HG03066 (cell line): ENCODE data around the gene LIN28B.
"Not testable (repeated sequence)": the region's sequence is repeated elsewhere in the genome, so short reads cannot be mapped to it uniquely, and the experiment has no call there.

Experiments
- ATAC-seq: cut with Tn5 transposase; IDR thresholded peaks from one replicate; pipeline ENCODE4 v1.9.1; 2021; ENCODE audit warnings: low read depth; ENCODE audit not compliant: unreplicated experiment

The LIN28B gene, protein sequence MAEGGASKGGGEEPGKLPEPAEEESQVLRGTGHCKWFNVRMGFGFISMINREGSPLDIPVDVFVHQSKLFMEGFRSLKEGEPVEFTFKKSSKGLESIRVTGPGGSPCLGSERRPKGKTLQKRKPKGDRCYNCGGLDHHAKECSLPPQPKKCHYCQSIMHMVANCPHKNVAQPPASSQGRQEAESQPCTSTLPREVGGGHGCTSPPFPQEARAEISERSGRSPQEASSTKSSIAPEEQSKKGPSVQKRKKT

GRCh38 chr6:104956731-104957294 is at the start of gene LIN28B:
Gene LIN28B, plus strand, starts transcription at chr6:104957107. Its CDS starts 144 bp downstream, at chr6:104957251.
- ATAC-seq: no peak

- ATAC-seq: no peak
These were observed 48.6 kb upstream of the LIN28B start for GRCh38 chr6:104908031-104908887.

DNA sequence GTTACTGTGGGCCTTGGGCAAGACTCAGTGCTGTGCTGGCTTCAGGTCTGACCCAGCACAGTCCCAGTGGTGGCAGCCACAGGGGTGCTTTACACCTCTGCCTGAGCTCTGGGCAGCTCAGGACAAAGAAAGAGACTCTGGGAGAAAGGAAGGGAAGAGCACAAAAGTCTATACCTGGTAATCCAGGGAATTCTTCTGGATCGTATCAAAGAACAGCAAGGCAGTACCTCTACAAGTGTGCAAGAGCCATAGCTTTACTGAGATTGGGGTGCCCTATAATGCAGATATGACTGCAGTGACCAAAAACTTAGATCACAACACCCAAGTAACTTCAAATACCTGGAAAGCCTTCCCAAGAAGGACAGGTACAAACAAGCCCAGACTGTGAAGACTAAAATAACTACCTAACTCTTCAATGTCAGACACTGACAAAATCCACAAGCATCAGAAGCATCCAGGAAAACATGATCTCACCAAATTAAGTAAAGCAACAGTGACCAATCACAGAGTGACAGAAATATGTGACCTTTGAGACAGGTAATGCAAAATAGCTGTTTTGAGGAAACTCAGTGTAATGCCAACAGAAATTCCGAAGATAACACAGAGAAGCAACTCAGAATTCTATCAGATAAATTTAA is 47.9 kb upstream of the LIN28B start:
- no peak for ATAC-seq

DNA sequence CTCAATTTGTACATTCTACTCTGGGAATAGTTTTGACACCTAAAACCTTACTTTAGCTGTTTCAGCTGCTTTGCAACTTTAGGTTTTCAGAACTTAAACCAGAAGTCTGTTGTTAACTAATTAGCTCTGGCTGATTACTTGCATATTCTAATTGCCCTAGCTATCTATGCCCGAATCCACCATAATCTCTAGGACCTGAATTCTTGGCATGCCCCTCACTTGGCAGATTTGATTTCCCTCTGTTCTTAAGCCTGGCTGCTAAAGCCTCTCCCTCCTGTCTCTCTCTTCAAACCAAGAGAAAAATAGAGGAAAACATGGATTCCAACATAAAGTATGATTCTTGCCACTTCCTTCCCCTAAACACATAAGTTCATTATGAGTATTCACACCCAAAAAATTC is 35.0 kb upstream of the LIN28B start:
- no peak for ATAC-seq

GRCh38 chr6:104928141-104928540 is 28.8 kb upstream of the LIN28B start:
- ATAC-seq: no peak

DNA sequence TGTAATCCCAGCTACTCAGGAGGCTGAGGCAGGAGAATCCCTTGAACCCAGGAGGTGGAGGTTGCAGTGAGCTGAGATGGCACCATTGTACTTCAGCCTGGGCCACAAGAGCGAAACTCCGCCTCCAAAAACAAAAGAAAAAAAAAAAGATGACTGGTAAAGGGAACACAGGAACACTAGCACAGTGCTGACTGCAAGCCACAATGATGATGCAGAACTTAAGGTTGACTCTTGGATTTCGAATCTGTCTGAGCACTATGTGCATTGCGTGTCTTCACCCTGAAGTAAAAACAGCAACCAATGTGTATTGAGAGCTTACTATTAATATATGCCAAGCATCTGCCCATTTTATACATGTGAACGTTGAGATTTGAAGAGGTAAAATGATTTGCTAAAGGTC is 27.6 kb upstream of the LIN28B start:
- no peak for ATAC-seq

GRCh38 chr6:104930939-104931338 is 26.0 kb upstream of the LIN28B start:
- no peak for ATAC-seq

DNA sequence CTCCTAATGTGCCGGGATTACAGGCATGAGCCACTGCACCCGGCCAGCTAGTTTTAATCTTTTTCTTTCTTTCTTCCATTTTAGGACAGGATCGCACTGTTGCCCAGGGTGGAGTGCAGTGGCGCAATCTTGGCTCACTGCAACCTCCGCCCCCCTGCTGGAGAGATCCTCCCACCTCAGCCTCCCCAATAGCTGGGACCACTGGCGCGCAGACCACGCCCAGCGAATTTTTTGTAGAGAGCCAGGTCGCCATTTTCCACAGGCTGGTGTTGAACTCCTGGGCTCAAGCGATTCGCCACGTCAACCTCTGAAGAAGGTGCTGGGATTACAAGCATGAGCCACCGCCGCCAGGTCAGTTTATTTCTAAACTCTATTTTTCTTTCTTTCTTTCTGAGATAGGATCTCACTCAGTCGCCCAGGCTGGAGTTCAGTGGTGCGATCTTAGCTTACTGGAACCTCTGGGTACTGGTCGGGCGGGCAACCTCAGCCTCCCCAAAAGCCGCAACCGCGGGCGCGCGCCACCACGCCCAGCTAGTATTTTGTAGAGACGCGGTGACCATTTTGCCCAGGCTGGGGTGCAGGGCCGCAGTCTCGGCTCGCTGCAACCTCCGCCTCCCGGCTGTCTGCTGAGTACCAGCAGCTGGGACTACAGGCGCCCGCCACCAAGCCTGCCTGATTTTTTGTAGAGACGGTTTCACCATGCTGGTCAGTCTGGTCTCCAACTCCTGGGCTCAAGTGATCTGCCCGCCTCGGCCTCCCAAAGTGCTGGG is 20.0 kb upstream of the LIN28B start:
- ATAC-seq: no peak

DNA sequence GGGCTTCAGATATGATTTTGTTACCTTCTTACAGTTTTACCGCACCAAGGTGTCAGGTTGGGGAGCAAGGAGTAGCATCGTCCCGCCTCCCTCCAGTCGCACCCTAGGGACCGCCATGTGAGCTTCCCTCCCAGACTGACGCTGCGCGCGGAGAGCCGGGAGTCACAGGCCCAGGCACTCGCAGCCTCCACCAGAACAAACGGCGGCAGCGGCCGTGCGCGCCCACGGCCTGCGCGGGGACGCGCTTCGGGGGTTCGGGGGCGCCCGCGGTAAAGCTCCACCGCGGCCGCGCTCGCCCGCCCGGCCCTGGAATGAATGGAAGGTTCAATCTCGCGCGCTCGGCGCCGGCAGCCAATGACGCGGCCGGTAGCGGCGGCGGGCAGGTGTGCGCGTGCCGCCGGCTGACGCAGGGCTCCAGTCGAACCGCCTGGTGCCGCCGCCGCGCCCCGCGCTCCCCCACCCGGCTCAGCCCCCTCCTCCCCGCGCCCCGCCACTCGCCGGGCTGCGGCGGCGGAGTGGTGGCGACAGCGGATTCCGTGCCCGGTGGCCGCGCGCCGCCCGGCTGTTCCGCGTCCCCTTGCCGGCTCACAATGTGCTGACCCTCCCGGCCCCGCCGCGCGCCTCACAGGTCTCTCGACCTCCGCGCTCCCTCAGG is 16.5 kb upstream of the LIN28B start:
- no peak for ATAC-seq

DNA sequence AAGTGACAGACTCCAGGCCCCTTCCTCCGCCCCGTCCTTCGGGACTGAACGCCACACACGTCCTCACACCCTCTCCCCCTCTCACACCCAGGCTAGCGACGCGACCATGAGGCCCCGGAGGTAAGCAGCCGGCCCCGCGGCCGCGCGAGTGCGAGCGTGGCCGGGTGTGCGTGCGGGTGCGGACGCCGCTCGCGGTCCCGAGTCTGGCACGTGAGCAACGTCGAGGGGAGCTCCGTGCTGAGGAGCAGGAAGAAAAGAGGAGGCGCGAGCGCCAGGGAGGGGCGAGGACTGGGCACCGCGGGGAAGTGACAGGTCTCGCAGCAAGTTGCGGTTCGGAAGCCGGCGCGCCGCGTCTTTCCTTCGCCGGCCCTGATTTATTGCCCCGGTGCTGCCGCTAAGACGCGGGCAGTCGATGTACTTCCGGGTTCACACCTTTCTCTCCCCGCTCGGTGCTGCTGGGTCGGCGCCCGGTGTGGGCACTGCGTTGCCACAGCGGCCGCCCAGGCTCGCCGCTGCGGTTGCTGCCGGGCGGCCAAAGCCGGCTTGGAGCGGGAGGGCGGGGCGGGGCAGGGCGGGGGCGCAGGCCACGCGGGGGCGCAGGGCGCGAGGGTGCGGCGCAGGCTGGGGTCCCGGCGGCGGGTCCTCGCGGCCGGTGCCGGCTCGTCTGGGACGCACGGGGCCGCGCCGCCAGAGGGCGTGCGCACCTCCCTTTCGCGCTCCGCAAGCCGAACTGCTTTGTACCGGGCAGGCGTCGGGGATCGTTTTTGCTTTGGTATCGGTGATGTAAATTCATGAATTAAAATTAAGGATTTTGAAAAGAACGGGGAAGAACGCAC is 15.8 kb upstream of the LIN28B start:
- ATAC-seq: no peak

GRCh38 chr6:104941729-104942091 is 15.2 kb upstream of the LIN28B start:
- no peak for ATAC-seq

- ATAC-seq: no peak
These were observed 13.1 kb upstream of the LIN28B start for GRCh38 chr6:104943781-104944180.

DNA sequence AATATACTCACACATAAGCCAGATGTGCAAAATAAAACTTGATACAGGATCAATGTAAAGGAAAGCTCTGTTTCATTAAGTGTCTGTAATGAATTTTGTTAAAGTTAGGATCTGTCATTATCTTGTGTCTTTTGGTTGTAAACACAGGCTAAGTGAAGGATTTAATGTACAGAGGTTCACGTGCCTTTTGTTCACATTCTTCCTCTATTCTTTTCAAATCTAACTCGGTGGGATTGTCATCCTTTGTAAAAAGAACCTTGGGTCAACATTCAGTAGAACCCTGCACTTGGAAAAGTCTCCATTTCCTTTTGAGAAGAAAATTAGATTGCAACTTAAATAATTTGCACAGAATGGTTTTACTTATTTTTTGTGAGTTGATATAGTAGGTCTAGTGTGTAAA is 7.7 kb upstream of the LIN28B start:
- ATAC-seq: no peak

DNA sequence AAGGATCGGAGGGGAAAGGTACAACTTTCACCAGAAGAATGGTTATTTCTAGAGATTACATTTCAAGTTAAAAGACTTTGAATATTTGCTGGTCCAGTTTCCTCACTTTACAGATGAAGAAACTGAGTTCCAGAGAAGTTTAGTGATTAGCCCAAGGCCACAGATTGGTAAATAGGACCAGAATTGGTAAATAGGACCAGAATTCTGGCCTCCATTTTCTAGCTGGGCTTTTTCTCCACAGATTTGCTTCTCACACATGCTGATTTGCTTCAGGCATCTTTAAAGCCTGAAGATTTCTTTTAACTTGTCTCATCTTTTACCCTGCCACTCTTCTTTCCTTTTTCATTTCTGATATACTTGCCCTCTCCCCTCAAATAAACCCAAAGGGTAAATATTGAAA is 5.2 kb upstream of the LIN28B start:
- ATAC-seq: no peak

GRCh38 chr6:104952911-104953399 is 4.0 kb upstream of the LIN28B start:
- ATAC-seq: no peak

- not testable (repeated sequence) for ATAC-seq
These were observed 3.3 kb upstream of the LIN28B start for GRCh38 chr6:104953400-104954189.

DNA sequence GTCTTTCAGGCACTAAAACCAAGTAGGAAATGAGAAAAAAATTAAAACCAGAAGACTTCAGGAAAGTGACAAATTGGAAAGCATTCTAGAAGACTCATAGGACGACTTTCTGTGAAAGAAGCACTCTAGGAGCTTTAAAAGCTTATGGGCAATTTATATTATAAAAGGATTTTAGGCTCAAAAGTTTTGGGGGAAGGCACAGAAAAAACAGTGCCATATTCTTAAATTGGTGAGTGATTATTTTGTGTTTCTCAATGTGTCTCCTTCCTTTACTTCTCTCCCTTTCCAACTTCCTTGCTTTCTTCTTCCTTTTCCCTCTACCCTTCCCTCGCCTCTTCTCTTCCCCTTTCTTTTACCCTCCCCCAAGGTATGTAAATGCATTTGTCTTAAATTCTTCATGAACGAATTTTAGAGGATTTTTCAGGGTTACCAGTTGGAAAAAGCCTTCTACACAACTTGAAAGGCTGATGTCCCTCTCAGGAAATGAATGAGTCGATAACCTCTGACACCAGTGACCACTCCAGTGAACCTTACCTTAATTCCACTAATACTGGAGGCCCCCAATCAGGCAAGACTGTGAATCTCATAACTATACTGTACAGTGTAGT is 2.6 kb upstream of the LIN28B start:
- no peak for ATAC-seq

- ATAC-seq: no peak
These were observed 1.4 kb upstream of the LIN28B start for GRCh38 chr6:104955491-104955890.
